Fibroblast of villous mesenchyme (primary cell): ENCODE data around the gene SYCE3. TPM values are rescaled to one million over a fixed set of nuclear protein-coding genes. Genes with fewer than 3 reads are reported as not detected.

Source experiments
- DNase-seq: peaks from one replicate; pipeline ENCODE4 v3.0.0-alpha.2; 2010; ENCODE audit warnings: low read depth
- H3K4me3 ChIP-seq: 2 replicates; pipeline ENCODE4 v1.5.1; 2011; ENCODE audit warnings: low read depth, mild to moderate bottlenecking, low read length
- total RNA-seq: library from RNA; depleted of rRNA; stranded (reverse); fragments of >200 nt; gene quantifications from 2 replicates; pipeline ENCODE4 v1.2.3, GENCODE V29; 2012
- TF ChIP-seq, protein P1 (sequence below): IDR thresholded peaks from 2 replicates; pipeline ENCODE4 v1.5.1; 2012; ENCODE audit warnings: low read depth, mild to moderate bottlenecking, low read length; ENCODE audit not compliant: insufficient read depth

Gene SYCE3
- total RNA-seq, 1 donor, result not detected

DNA sequence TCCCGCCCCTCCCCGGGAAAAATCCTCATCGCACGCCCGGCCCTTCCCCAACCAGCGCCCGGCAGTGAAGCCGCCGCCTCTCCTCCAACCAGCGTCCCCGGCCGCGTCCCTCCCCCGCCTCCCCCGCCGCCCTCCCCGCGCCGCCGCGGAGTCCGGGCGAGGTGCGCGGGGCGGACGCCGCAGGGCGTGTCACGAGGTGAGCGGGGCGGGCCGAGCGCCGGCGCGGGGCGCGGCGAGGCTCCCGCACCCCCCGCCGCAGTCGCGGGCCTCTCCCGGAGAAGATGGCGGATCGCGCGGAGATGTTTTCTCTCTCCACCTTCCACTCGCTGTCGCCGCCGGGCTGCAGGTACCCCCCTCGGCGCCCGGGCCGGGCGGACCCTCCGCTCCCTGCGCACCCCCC, 37.8 kb upstream of the SYCE3 start, which contains the start of gene MAPK8IP2:
Gene MAPK8IP2 (plus strand): TSS at position 256 of the 400 bp plus-strand sequence. CDS start 26 bp downstream, at position 282.
- TF ChIP-seq, protein P1, sequence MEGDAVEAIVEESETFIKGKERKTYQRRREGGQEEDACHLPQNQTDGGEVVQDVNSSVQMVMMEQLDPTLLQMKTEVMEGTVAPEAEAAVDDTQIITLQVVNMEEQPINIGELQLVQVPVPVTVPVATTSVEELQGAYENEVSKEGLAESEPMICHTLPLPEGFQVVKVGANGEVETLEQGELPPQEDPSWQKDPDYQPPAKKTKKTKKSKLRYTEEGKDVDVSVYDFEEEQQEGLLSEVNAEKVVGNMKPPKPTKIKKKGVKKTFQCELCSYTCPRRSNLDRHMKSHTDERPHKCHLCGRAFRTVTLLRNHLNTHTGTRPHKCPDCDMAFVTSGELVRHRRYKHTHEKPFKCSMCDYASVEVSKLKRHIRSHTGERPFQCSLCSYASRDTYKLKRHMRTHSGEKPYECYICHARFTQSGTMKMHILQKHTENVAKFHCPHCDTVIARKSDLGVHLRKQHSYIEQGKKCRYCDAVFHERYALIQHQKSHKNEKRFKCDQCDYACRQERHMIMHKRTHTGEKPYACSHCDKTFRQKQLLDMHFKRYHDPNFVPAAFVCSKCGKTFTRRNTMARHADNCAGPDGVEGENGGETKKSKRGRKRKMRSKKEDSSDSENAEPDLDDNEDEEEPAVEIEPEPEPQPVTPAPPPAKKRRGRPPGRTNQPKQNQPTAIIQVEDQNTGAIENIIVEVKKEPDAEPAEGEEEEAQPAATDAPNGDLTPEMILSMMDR, result no peak
- H3K4me3 ChIP-seq, result peak within 1 kb of the TSS; percentile 21
- DNase-seq, result no peak

DNA sequence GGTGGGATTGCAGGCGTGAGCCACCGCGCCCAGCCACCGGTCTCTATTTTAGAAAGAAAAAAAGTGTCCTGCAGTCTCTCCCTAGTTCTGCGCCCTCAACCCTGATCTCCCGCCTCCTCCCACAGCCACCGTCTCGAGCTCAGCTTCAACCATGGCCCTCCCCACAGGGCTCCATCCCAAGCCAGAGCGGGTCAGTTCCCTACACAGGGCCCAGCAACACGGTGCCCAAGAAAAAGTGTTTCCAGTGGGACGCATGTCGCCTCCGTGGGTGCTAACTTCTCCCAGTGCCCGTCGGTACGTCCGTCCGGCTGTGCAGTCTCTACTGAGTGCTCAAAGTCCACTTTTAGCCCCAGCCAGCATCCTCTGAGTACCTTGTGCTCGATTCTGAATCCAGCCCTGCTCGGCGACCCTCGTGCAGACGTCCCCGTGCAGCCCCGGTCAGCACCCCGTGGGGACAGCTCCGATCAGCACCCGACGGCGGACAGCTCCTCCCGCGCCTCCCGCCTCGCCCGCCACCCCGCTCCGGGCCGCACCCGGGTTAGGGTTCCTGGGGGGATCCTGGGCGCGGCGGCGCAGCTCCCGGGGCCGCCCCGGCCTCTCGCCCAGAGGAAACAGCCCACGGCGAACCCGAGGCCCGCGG, 37.2 kb upstream of the SYCE3 start:
- no peak overlapping the region for H3K4me3 ChIP-seq
- TF ChIP-seq, protein P1, result no peak
- DNase-seq, result peak; percentile 40

DNA sequence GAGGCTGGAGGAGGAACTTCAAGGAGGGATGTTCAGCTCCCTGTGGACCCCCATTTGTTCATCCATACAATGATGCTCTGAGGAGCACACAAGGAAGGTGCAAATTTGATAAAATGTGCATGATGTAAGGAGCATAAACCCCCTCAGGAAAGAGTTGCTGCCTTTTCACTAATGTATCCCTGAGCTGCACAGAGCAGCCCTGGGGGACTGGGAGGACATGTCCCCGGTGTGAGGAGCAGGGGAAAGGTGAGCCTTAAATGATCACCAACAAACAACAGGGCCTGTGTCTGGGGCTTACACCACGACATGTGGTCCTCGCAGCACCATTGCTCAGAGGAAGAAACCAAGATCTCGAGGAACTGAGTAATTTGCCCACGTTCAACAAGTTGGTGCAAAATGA, 34.4 kb upstream of the SYCE3 start:
- TF ChIP-seq, protein P1, result no peak
- no peak for DNase-seq
- no peak overlapping the region for H3K4me3 ChIP-seq

DNA sequence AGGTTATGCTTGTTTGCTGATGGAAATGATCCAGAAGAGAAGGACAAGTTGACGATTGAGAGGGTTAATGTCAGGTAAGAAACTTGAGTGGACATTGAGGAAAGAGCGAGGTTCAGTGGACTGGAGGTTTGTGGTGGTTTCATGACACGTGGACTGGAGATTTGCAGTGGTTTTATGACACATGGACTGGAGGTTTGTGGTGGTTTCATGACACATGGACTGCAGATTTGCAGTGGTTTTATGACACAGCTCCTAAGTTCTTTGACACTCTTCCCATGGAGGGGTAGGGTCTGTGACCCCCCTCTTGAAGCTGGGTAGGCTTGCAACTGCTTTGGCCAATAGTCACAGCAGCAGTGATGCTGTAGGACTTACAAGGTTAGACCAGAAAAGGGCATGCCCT, 32.5 kb upstream of the SYCE3 start:
- no peak overlapping the region for H3K4me3 ChIP-seq
- DNase-seq, result no peak
- TF ChIP-seq, protein P1, result no peak

DNA sequence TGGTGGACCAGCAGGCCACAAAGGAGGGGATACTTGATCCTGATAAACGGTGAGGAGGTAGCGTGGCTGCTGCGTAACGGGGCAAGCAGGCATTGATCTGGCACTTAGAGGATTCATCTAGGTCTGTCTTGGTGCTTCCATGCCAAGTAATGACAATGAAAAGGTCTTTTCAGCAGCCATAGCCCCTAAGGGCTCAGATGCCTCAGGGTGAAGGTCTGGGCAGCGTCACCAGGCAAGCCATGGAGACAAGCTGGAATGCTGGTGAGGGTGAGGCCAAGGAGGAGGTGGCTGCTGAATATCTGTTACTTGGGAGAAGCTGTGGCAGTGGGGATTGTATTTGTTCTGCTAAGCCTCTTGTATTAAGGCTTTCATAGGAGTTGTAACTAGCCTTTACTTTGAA, 24.7 kb upstream of the SYCE3 start:
- H3K4me3 ChIP-seq, result no peak overlapping the region
- no peak for DNase-seq
- TF ChIP-seq, protein P1, result no peak

DNA sequence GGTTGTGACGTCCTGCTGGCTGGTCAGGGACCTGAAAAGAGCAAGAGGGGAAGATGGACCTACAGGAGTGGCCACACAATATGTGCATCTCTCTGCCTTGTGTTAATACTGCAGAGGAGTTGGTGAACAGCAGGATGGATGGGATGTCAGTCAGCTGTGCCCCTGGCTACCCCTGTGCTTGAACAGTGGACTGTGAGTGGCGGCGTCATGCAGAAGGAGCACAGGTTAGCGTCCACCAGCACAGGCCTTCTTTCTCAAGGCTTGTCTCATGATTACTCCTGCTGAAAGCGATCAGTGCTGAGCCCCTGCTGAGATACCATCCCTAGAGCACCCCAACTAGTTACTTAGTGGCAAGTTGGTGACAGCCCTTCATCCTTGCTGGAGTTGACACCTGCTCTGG, 23.7 kb upstream of the SYCE3 start:
- no peak overlapping the region for H3K4me3 ChIP-seq
- no peak for DNase-seq
- TF ChIP-seq, protein P1, result no peak

DNA sequence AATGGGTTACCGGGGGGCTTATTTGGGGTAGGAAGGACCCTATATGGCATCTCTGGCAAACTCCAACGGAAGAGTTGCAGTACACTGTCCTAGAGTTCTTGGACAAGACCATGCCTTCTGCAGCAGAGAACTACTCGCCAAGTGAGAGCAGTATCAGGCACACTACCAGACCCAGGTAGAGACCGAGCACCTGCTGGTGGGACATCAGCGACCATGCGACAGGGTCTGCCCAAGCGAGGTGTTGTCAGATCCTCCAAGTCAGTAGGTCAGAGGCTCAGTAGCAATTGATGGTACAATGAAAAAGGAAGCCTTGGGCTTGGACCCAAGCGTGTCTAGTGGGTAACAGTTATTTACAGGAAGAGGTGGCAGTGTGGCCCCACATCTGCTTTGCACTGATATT, 23.1 kb upstream of the SYCE3 start:
- no peak for DNase-seq
- H3K4me3 ChIP-seq, result no peak overlapping the region
- TF ChIP-seq, protein P1, result no peak
